HG03439 (cell line): ENCODE data around the gene STK36.

Source experiments
- ATAC-seq: cut with Tn5 transposase; IDR thresholded peaks from one replicate; pipeline ENCODE4 v1.9.1; 2021; ENCODE audit warnings: mild to moderate bottlenecking, moderate library complexity; ENCODE audit not compliant: unreplicated experiment

Gene STK36

DNA sequence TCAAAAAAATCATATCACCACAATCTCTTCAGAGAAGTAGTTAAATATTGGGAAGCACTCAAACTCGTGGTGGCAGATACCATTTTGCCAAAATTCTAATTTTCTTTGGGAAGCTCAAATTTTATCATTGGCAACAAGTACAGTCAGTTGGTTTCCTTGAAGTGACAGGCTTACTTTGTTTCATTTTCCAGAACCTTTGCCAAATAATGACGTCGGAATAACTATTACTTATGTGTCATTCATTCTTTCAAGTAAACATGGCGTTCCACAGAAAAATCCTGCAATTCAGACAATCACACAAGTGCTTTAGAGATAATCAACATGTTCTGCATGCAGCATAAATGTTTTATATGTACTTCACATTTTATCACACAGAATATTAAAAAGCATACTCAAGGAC, 44.2 kb downstream of the STK36 start:
- no peak for ATAC-seq

GRCh38 chr2:218717262-218717661, 45.4 kb downstream of the STK36 start:
- ATAC-seq = no peak

DNA sequence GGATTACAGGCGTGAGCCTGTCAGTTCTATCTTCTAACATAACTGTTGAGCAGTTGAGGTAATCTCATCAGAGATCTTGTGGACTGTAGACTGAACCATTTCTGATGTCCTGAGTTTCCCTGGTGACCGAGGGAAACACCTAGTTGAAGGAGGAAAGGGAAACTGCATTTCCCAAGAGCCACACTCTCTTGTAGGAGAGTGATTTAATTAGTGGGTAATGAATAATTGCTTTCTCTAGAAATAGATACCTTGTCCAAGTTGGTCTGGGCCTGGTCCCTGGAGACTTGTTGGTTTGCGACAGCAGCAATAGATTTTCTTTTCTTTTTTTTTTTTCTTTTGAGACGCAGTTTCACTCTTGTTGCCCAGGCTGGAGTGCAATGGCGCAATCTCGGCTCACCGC, 46.2 kb downstream of the STK36 start:
- no peak for ATAC-seq

DNA sequence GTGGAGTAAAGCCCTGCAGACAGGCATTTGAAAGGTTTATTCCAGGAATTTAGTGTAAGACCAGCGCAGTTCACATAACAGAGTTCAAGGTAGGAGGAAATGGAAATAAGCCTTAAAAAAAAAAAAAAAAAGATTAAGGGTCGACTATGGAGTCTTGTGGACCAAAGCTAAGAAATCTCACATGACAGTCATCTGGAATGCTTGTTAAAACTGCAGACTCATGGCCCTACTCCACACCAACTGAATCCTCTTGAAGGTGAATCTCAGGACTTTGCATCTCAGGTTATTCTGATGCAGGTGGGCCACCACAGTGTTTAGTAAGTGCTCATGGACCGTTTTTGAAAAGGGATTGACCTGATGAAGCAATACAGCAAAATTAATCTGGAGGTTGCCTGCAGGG, 47.6 kb downstream of the STK36 start:
- ATAC-seq = no peak

- no peak for ATAC-seq
Observed at GRCh38 chr2:218720048-218721041, 48.5 kb downstream of the STK36 start.

DNA sequence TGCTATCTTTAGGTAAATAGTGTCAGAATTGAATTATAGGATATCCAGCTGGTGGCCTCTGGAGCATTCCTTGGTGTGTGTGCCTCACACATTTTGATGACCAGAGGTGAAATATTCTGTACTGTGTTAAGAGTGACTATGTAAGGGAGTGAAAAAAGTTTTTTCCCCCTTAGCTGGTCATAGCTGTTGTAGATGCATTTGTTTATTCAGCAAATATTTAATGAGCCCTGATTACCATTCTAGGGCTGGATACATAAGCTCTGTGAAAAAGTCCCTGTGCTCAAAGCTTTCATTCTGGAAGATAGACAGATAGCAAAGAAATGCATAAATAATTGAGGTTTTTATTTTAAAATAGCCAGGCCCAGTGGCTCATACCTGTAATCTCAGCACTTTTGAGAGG, 49.6 kb downstream of the STK36 start:
- ATAC-seq = no peak

GRCh38 chr2:218721934-218722333, 50.0 kb downstream of the STK36 start:
- no peak for ATAC-seq

DNA sequence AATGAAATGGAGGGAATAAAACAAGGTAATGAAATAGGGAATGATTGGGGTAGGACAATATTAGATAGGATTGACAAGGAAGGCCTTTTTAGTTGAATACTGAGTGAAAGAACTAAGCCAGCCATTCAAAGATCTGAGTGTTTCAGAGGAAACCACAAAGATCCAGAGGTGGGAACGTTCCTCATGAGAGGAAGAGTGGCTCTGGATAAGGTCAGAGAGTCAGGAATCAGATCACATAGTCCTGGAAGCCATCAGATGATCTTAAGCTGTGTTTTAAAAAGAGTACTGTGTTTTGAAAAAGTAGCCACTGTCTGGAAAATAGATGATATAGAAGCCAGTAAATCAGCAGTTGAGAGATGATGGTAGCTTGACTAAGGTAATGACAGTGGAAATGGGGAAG, 50.5 kb downstream of the STK36 start:
- no peak for ATAC-seq

DNA sequence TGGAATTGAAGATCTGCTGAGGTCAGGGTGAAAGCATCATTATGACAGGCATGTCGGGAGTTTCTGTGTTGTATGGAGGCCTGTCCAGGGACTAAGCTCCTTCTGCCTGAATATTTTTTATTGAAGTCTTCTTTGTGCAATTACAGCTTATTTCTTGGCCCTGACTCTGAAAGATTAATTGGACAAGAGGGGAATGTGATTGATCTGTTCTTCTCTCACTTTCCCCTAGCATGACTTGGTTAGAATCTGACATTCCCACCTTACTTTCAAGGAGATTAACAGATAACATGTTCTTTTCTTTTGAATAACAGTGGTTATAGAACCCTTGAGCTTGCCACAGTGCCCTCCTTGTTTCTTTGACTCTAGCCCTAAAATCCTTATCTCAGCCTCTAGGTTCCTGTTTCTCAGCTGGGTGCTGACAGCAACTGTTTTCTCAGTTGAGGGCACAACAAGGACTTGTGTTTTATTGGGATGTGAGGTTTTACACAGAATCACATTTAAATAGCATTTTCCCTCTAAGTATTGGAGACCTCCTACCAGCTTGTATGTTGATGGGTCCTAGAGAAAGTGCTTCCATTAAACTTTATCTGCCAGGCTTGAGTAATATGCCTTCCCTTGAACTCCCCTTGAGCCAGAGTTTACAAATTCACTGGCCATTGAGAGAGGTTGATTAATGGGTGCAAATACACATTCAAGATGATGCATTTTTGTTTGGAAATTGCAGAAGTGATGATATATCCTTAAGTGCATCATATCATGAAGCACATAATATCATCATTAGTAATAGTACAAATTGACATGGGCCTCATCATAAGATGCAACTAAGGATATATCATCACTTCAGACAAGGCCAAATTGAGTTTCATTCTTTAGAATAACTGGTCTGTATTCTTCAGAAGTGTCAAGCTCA, 51.2 kb downstream of the STK36 start:
- no peak for ATAC-seq

- no peak for ATAC-seq
Observed at GRCh38 chr2:218726004-218726574, 54.2 kb downstream of the STK36 start.

DNA sequence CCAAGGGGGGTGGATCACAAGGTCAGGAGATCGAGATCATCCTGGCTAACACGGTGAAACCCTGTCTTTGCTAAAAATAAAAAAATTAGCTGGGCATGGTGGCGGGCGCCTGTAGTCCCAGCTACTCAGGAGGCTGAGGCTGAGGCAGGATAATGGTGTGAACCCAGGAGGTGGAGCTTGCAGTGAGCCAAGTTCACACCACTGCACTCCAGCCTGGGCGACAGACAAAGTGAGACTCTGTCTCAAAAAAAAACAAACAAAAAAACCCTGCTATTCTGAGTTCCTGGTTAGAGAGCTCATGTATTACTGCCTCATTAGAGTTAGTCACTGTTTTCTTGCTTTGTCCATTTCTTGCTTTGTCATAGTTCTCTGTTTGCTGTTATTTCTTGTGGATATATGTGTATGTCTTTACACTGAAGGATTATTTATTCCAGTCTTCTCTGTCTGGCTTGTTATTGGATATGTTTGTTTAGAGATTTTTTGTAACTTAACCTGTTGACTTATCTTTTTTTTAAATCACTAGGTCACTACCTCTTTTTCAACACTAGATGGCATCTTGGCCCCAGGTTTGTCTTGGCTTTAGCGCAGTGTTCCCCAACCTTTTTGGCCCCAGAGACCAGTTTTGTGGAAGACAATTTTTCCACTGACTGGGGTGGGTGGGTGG, 55.7 kb downstream of the STK36 start:
- ATAC-seq = no peak

- no peak for ATAC-seq
Observed at GRCh38 chr2:218729640-218730039, 57.8 kb downstream of the STK36 start.

DNA sequence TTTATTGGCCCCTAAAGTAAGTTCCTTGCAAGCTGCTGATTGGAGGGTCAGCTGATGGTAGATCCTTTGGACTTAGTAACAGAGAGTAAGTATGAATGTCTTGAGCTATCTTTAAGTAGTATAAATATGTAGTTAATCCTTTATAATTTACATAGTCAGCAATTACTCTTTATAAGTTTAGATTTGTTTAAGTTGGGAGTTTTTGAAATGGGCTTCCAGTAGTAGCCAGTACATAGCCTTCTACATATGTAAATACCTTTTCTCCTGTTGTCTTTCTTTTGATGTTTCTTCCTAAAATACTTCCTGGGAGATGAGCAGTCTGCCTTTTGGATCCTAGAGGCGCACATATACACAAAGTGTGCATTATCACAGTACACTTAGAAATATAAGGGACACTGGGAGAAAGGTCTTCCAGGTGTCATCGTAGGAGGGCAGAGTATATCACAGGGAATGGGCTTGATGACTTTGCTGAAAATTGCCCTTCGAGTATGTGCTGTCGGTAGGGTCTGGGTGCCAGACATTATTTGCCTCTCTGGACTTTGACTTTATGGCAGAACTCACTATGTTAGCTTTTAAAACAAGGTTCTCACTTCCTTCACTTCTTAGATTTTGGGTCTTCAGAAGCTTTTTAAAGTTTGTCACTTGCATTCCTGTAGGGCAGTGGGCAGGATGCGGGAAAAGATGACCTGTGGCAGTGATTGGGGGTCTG, 60.3 kb downstream of the STK36 start:
- no peak for ATAC-seq

GRCh38 chr2:218732761-218733158, 60.9 kb downstream of the STK36 start:
- ATAC-seq = no peak

DNA sequence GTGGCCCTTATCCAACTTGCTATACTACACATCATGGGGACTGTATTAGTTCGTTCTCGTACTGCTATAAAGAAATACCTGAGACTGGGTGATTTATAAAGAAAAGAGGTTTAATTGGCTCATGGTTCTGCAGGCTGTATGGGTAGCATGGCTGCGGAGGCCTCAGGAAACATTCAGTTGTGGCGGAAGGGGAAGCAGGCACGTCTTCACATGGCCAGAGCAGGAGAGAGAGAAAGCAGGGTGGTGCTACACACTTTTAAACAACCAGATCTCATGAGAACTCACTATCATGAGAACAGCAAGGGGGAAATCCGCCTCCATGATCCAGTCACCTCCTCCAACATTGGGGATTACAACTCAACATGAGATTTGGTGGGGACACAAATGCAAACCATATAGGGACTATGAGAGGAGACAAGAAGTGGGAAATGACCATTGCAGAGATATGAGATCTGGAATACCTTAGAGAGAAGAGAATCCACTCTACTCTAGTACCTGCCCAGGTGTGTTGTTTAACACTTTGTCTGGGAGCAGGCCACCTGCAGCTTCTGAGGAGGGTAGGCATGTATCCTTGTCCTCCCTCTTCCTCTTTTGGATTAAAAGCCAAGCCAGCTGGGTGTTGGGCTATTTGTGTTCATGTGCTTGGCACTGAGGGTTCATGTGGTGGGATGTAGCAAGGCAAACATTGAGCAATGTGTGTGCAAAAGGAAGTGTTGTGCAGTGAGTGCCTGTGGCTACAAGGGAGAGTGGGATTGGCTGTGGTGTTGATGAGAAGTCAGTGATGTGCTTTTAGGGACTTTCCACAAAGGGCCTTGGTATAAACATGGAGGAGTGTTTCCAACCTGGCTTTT, 61.5 kb downstream of the STK36 start:
- no peak for ATAC-seq

GRCh38 chr2:218734190-218734975, 62.5 kb downstream of the STK36 start:
- no peak for ATAC-seq

DNA sequence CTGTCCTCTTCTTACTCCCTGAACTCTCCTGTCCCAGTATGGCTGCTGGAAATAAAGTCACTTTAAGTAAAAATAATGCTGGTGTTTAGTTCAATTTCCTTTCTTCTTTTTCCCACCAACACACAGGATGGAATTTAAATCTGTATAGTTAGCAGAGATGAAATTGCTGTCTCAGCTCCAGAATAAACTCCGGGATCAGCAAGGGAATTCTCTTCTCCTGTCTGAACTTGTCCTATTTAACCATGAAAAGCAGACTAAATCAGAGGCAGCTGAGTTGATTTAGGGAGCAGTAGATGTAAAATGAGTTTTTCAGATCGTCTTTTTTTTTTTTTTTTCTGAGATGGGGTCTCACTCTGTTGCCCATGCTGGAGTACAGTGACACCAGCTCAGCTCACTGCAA, 64.6 kb downstream of the STK36 start:
- no peak for ATAC-seq

DNA sequence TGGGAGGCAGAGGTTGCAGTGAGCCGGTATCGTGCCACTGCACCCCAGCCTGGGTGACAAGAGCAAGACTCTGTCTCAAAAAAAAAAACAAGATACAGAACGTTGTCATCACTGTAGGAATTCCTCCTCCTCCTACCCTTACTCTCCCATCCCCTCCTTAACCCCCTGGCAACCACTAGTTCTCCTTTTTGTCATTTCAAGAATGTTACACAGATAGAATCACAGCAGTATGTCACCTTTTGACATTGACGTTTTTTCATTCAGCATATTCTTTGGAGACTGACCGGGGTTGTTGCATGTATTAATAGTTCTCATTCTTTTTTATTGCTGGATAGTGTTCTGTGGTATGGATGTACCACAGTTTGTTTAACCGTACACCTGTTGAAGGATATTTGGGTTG, 71.2 kb downstream of the STK36 start:
- no peak for ATAC-seq

GRCh38 chr2:218744615-218745014, 72.7 kb downstream of the STK36 start:
- ATAC-seq = no peak
